Measurements from ENCODE around the gene DGKI. TPM values are rescaled to one million over a fixed set of nuclear protein-coding genes. Genes with fewer than 3 reads are reported as not detected.

DGKI gene
- total RNA-seq, 1 experiment from 2014 or later = 0.29 TPM

- DNase-seq (ENCODE audit: low spot score) = no peak
Observed at GRCh38 chr7:137544453-137545058, 302.2 kb downstream of the DGKI start.

- peak; percentile 63 for DNase-seq (ENCODE audit: low spot score)
Observed at GRCh38 chr7:137539111-137539715, 307.6 kb downstream of the DGKI start.

- peak; percentile 47 for DNase-seq (ENCODE audit: low spot score)
Observed at GRCh38 chr7:137538361-137538762, 308.4 kb downstream of the DGKI start.

GRCh38 chr7:137535579-137535978 is 311.2 kb downstream of the DGKI start:
- DNase-seq (ENCODE audit: low spot score) = no peak

- no peak for DNase-seq (ENCODE audit: low spot score)
Observed at GRCh38 chr7:137531671-137532070, 315.1 kb downstream of the DGKI start.

DNA sequence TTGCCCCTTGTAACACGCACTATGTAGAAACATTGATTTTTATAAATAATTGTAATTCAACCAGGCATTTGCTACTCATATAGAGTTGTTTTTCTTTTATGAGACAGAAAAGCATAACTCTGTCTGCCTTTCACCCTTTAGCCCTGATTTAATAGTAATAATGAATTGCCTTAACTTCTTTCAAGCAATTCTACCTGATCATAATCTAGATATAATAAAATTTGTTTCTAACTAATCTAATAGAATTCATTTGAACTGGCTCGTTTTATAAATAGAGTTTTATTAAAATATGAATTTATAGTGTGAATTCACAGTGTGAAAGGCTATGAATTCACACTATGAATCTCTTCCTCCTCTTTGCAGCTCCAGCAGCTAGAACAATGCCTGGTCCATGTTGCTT is 319.1 kb downstream of the DGKI start:
- no peak for DNase-seq (ENCODE audit: low spot score)

DNA sequence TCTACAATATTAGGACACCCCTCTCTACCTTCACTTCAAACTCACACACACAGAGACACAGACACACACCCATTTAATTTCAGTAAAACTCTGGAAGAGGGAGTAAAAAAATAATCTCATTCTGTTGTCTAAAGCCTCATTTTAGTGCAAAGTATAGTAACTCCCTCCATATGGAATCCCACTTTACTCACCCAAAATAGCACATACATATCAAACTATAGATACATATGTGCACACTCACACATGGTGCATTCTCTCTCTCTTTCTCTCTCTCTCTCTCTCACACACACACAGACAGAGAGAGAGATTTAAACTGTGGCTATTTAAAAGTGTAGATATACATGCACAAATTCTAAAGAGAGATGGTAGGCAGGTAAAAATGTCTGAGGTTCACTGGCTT is 323.6 kb downstream of the DGKI start:
- DNase-seq (ENCODE audit: low spot score) = no peak

- DNase-seq (ENCODE audit: low spot score) = no peak
Observed at GRCh38 chr7:137521451-137521850, 325.3 kb downstream of the DGKI start.

GRCh38 chr7:137519947-137520346 is 326.8 kb downstream of the DGKI start:
- DNase-seq (ENCODE audit: low spot score) = no peak

GRCh38 chr7:137519181-137519691 is 327.5 kb downstream of the DGKI start:
- DNase-seq (ENCODE audit: low spot score) = no peak

- no peak for DNase-seq (ENCODE audit: low spot score)
Observed at GRCh38 chr7:137513091-137513490, 333.7 kb downstream of the DGKI start.

- no peak for DNase-seq (ENCODE audit: low spot score)
Observed at GRCh38 chr7:137507096-137507495, 339.7 kb downstream of the DGKI start.

- no peak for DNase-seq (ENCODE audit: low spot score)
Observed at GRCh38 chr7:137506031-137506430, 340.7 kb downstream of the DGKI start.

DNA sequence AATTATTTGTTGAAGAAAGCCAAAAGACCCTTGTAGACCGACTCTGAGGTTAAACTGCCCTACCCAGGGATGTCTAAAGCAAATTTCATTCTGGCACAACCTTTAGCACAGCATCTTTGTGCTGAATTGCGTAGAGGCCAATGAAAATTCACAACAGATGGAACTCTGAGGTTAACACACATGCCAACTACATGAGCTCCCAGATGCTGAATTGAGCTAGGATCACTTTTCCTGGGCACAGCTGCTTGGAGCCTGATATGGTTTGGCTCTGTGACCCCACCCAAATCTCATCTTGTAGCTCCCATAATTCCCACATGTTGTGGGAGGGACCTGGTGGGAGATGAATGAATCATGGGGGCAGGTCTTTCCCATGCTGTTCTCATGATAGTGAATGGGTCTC is 345.2 kb downstream of the DGKI start:
- no peak for DNase-seq (ENCODE audit: low spot score)

DNA sequence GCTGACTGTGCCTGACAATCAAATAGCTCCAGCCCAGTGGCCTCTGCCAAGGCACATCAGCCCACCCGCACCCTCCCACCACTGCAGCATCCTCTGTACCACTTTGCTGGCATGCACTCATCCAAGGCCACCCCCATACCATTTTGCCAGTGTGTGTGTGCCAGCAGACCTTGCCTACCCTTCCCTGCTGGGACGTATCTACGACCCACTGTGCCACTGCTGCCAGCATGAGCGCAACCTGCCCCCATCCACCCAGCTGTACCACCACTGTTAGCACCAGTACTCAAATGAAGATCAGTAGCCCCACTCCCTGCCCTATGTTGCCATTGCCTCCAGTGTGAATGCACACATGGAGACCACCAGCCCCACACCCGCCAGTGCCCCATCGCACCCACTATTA is 353.9 kb downstream of the DGKI start:
- DNase-seq (ENCODE audit: low spot score) = no peak

DNA sequence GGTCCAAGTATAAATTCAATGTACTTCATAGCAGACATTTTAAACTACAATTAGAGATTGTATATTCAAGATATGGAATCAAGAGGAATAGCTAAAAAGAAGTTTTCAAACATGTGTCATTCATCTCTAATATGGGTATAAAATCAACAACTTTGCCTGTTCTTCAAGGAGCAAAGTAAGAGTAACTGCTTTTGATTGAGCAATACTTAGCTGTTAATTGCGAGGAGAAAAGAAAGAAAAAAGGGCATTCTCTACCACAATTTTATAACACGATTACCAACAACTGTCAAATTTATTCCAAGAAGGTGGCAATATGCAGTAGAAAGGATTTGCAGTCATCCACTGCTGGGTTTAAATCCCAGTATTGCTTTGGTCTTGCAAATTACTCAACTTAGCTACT is 356.9 kb downstream of the DGKI start:
- no peak for DNase-seq (ENCODE audit: low spot score)

DNA sequence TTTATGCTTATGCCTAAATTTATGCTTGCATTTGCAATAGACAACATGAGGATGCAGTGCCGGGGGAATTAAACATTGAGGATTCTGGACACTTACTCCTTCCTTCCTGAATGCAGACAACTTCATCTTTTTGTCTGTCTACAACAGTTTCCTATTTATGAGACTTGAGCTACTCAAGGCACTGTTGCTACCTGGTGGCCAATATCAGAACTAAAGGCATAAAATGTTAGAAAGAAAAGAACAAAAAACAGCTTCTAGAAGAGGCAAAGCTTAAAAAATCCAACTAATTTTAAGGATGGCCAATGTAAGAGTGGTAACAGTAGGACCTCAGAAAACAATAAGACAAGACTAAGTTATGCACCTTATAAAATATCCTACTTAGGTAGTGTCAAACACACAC is 358.7 kb downstream of the DGKI start:
- no peak for DNase-seq (ENCODE audit: low spot score)

DNA sequence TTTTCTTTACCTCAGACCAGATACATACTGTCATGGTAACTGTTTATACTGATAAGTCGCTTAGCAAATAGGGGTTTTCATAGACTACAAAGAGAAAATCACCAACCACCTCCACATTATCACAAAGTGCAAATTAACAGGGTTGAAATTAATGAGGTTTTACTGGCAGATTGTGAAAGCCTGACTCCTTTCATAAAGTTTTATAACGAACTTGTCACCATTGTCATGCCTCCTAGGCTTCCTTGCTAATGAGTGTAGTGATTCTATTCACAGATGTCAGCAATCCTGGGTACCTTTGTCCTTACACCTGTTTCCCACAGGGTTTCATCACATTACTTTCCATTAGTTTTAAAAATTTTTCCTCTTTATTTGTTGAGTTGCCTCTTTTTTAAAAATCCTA is 361.0 kb downstream of the DGKI start:
- DNase-seq (ENCODE audit: low spot score) = no peak

- no peak for DNase-seq (ENCODE audit: low spot score)
Observed at GRCh38 chr7:137484326-137484725, 362.4 kb downstream of the DGKI start.

- no peak for DNase-seq (ENCODE audit: low spot score)
Observed at GRCh38 chr7:137482466-137482865, 364.3 kb downstream of the DGKI start.

DNA sequence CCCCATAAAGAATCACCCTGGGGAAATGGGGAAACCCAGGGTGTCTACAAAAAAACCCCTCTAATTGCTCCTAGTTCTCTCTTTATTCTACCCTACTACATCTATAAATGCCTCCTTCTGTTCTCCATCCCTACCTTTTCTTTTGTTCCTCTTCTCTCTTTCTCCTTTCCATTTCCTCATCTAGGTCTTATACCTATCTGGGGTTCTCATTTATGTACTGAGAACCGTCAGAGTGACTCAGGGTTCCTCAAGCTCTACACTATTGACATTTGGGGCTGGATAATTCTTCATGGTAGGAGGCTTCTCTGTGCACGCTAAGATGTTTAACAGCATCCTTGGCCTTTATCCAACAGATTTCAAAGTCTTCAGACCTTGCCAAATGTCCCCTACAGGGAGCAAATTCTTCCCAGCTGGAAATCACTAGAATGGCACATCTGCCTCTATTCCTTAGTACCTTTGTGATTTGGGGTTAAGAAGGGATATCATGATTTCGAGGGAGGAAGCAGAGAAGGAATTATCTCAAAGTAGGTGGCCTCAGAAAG is 365.9 kb downstream of the DGKI start:
- DNase-seq (ENCODE audit: low spot score) = no peak

GRCh38 chr7:137480401-137480800 is 366.4 kb downstream of the DGKI start:
- DNase-seq (ENCODE audit: low spot score) = no peak

- DNase-seq (ENCODE audit: low spot score) = no peak
Observed at GRCh38 chr7:137476937-137477336, 369.8 kb downstream of the DGKI start.

DNA sequence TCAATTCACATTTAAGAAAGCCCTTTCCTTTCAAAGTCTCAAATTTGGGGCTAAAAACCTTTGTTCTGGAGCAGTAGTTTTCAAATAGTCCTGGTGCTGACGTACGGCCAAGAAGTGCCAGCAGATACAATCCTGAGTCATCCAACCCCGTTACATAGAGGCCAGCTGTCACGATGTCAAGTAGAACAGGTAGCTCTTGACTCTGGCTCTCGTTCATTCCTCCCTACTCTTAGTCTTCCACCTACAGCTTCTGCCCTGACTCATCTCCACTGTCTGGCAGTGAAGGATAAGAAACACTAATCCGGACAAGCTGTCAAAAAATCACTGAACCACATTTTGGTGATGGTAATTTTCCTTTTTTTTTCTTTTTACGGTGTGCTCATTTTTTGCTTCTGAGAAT is 370.8 kb downstream of the DGKI start:
- no peak for DNase-seq (ENCODE audit: low spot score)
